ENCODE data around the gene STING1.
"Not testable (repeated sequence)": the region's sequence is repeated elsewhere in the genome, so short reads cannot be mapped to it uniquely, and the experiment has no call there.

STING1 gene

DNA sequence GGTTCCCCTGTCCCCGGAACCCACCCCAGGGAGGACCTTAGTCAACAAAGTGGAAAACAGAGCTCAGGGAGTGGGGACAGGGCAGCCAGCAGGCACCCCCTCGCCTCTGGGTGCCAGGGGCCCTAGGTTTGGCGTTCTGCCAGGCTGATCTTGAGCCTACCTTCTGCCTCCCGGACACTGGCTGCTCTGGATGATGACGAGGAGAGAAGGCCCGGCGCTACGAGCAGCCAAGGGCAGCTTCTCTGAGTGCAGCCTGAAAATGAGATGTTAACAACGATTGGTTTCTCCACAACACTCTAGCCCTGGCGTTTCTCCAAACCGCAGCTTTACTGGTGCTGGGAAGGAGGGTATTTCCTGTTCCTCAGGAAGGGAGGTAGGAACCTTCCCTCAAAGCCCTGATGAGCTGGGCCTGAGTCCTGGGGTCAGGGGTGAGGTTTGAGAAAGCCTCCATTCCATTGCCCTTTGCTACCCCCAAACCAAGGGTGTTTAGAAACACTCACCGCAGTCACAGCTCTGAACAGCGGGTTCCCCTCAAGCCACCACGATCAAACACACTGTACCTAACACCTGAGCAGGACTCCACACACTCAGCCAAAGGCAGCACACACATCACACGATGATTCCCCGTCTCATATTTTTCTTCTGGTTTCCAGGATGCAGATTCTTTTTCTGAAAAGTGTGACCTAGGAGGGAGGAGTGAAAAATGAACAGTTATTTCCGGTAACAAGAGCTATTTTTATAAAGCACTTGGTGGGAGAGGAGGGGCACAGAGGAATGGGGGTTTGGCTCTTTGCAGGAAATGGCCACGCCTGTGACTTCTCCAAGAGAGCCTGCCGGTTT, at the start of gene STING1:
Gene STING1 (minus strand): TSS at position 709 of the 840 bp plus-strand sequence. CDS start 1,054 bp downstream, outside the sequence.
- DNase-seq: peak; percentile 70

GRCh38 chr5:139531772-139532169, 49.2 kb upstream of the STING1 start:
- DNase-seq: no peak

DNA sequence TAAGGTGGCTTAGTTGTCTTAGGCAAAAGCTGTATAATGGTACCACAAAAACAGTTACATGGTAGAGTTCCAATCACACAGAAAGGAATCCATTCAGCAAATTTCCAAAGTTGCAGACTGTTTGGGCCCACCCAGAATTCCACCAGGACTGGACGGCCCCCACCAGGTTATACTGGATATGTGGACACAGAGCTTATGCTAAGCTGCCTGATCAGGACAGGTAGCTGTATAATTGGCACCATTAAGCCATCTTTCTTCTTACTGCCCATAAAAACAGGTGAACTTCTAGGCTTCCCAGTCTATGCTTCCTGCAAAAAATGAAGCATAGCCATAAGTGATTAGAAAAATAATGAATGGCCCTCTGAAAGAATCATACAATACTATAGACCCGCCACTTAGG, 47.5 kb upstream of the STING1 start:
- not testable (repeated sequence) for DNase-seq

DNA sequence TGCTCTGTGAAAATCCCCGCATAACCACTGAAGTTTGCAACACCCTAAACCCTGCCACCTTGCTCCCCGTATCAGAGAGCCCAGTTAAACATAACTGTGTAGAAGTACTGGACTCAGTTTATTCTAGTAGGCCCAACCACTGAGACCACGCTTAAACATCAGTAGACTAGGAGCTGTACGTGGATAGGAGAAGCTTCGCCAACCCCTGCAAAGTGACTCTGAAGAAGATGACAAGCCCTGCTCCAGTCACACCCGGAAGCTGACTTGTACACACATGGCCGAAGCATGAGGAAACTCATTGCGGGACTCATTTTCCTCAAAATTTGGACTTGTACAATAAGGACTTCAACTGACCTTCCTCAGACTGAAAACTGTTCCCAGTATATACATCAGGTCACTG, 46.1 kb upstream of the STING1 start:
- DNase-seq: not testable (repeated sequence)

- not testable (repeated sequence) for DNase-seq
Observed at GRCh38 chr5:139527896-139528467, 45.4 kb upstream of the STING1 start.

DNA sequence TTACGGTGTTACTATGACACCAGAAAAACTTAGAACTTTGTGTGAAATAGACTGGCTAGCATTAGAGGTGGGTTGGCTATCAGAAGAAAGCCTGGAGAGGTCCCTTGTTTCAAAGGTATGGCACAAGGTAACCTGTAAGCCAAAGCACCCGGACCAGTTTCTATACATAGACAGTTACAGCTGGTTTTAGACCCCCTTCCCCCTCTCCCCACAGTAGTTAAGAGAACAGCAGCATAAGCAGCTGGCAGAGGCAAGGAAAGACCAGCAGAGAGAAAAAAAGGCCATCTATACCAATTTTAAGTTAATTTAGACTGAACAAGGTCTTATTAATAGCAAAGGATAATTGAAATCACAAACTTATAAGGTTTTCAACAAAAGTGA, 44.5 kb upstream of the STING1 start:
- DNase-seq: not testable (repeated sequence)

GRCh38 chr5:139526309-139527089, 43.9 kb upstream of the STING1 start:
- DNase-seq: not testable (repeated sequence)

DNA sequence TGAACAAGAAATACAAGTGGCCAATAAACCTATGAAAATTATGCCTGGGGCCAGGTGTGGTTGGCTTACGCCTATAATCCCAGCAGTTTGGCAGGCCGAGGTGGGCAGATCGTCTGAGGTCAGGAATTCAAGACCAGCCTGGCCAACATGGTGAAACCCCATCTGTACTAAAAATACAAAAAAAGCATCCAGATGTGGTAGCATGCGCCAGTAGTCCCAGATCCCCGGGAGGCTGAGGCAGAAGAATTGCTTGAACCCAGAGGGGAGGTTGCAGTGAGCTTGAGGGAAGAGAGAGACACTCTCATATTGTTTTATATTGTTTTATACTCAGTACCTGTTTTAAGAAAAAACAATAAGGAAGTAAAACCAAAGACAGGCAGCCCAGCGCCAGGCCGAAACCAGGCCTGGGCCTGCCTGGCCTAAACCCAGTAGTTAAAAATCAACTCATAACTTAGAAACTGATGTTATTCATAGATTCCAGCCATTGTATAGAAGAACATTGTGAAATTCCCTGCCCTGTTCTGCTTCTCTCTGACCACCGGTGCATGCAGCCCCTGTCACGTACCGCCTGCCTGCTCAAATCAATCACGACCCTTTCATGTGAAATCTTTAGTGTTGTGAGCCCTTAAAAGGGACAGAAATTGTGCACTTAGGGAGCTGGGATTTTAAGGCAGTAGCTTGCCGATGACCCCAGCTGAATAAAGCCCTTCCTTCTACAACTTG, 43.2 kb upstream of the STING1 start:
- DNase-seq: not testable (repeated sequence)

- no peak for DNase-seq
Observed at GRCh38 chr5:139524940-139525585, 42.5 kb upstream of the STING1 start.

- DNase-seq: no peak
Observed at GRCh38 chr5:139524446-139524845, 41.9 kb upstream of the STING1 start.

GRCh38 chr5:139523635-139524445, 41.3 kb upstream of the STING1 start:
- DNase-seq: no peak

DNA sequence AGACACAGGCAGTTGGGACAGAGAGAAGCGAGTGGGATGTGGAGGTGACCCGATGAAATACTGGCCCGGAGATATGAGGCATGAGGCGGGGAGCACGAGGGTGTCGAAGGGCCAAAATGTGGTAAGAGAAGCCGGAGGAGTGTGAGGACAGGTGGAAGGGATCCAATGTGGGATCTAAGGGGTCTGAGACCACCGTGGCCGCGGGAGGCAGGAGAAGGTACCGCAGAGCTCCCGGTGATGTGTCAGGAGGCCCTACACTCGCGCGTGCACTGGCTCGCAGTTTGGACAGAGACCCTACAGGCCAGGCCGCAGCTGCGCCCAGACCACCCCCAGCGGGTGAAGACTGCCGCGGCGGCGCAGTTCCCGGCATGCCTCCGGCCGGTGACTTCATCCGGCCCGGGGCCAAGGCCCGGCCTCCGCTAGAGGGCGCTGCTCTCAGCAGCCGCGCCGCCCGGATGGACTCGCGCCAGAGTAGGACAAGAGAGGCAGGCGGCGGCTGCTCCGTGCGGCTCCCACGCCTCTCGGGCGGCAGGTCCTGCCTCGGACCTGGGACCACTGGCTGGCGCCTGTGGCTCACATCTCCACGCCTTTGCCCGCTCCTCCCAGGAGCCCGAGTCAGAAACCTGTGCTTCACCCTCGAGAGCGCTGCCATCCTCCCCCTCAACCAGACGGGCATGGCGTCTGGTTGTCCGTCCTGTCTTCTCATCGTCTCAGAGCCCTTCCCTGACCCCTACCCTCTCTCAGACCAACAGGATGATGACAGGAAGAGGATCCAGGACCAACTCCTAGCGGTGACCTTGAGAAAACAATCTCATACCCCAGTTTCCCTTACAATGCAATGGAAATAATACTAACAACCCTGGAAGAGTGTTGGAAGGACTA, 35.4 kb upstream of the STING1 start:
- DNase-seq: peak; percentile 84

- DNase-seq: no peak
Observed at GRCh38 chr5:139514486-139514856, 31.9 kb upstream of the STING1 start.

GRCh38 chr5:139513852-139514485, 31.4 kb upstream of the STING1 start:
- DNase-seq: no peak

DNA sequence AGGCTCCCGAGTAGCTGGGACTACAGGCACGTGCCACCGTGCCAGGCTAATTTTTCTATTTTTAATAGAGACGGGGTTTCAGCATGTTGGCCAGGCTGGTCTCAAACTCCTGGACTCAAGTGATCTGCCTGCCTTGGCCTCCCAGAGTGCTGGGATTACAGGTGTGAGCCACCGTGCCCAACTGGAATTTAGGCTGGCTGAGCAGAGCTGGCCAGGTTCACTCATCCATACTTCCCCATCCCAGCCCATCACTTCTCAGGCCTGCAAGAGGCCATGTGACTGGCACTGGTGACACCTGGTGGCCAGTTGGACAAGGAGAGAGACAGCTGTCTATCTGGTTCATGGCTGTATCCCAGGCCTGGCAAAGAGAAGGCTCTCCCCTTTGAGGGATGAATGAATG, 30.9 kb upstream of the STING1 start:
- DNase-seq: peak; percentile 80

DNA sequence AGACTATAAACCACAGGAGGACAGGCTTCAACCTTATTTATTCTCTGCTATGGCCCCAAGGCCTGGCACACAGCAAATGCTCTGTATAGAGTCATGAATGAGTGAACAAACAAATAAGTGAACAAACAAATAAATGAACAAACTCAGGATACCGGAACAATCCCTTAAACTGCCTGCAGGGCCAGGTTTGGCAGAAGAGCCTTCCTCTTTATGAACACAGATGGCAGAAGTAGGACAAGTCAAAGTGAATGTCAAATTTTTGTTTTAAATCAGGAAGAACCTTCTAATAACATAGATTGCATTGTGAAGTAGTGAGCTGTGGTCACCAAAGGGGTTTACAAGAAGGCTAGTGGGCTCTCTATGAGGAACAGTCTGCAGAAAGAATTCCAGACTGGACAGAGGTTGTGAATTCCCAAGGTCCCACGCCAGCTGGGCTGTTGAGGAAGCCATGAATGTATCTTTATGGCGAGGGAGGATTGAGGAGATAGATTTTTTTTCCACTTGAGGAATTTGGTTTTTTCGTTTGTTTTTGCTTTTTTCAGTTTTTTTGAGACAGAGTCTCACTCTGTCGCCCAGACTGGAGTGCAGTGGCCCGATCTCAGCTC, 30.3 kb upstream of the STING1 start:
- DNase-seq: no peak

DNA sequence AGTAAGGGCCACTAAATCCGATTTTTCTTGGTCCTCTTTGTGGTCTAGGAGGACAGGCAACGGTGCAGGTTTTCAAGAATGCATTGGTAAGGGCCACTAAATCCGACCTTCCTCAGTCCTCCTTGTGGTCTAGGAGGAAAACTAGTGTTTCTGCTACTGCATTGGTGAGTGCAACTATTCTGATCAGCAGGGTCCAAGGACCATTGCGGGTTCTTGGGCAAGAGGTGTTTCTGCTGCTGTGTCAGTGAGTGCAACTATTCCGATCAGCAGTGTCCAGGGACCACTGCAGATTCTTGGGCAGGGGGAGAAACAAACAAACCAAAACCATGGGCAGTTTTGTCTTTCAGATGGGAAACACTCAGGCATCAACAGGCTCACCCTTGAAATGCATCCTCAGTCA, 22.2 kb upstream of the STING1 start:
- not testable (repeated sequence) for DNase-seq

GRCh38 chr5:139503879-139504278, 21.3 kb upstream of the STING1 start:
- DNase-seq: not testable (repeated sequence)

- not testable (repeated sequence) for DNase-seq
Observed at GRCh38 chr5:139503036-139503817, 20.7 kb upstream of the STING1 start.

Measured in CD4-positive, alpha-beta T cell treated with Interleukin-4 for 4 hours (primary cell).